Naive thymus-derived CD4-positive, alpha-beta T cell (primary cell): ENCODE data around the gene SPACA5. TPM values are rescaled to one million over a fixed set of nuclear protein-coding genes. Genes with fewer than 3 reads are reported as not detected.
A peak's percentile ranks its signal among the peaks of the same experiment; 100 is the strongest.
"Not testable (repeated sequence)": the region's sequence is repeated elsewhere in the genome, so short reads cannot be mapped to it uniquely, and the experiment has no call there.

Experiments
- ATAC-seq: fragments of 150-1000 bp; cut with Tn5 transposase; 2 replicates; pipeline ENCODE4 v1.10.0; 2021; ENCODE audit warnings: mild to moderate bottlenecking, moderate library complexity
- CTCF ChIA-PET: fragments of 350-600 bp; sonication (Branson Sonifier 250); formaldehyde crosslinking; loops from one replicate; lab custom pipeline; 2021; ENCODE audit warnings: antibody characterized with exemption; lab: Charles Lee
- POLR2A ChIA-PET: fragments of 350-600 bp; sonication (Branson Sonifier 250); formaldehyde crosslinking; loops from one replicate; lab custom pipeline; 2021; ENCODE audit warnings: antibody characterized with exemption, inconsistent platforms; lab: Charles Lee
- DNase-seq, 9 donors: peaks; one replicate each; pipeline versions ENCODE4 v3.0.0 to v3.0.0-alpha.2; 2020 to 2022; ENCODE audit warnings: mixed read lengths in 1 of 9
- H3K27ac ChIP-seq: one replicate; pipeline ENCODE4 v1.7.0; 2013; ENCODE audit warnings: mild to moderate bottlenecking, low read depth, low read length, moderate library complexity
- H3K27me3 ChIP-seq, 2 donors: one replicate each; pipeline ENCODE4 v1.7.0; 2013; ENCODE audit warnings: low read length in 2 of 2, mild to moderate bottlenecking in 2 of 2, moderate library complexity in 2 of 2; ENCODE audit not compliant: control insufficient read depth in 2 of 2, insufficient read depth in 2 of 2
- H3K36me3 ChIP-seq, 3 experiments: 1 replicate in 2 of 3; 2 replicates in 1 of 3; pipeline ENCODE4 v1.7.0; 2013; ENCODE audit warnings: low read length in 3 of 3, mild to moderate bottlenecking in 3 of 3, moderate library complexity in 1 of 3; ENCODE audit not compliant: insufficient read depth in 3 of 3, control insufficient read depth in 2 of 3
- H3K4me1 ChIP-seq, 2 donors: one replicate each; pipeline ENCODE4 v1.7.0; 2013; ENCODE audit warnings: low read length in 2 of 2, mild to moderate bottlenecking in 2 of 2, moderate library complexity in 1 of 2; ENCODE audit not compliant: control insufficient read depth in 2 of 2, insufficient read depth in 2 of 2
- H3K4me3 ChIP-seq: 2 replicates; pipeline ENCODE4 v1.7.0; 2013; ENCODE audit warnings: mild to moderate bottlenecking, low read length
- H3K9me3 ChIP-seq, 3 experiments: 1 replicate in 2 of 3; 2 replicates in 1 of 3; pipeline ENCODE4 v1.7.0; 2013; ENCODE audit warnings: low read length in 3 of 3; ENCODE audit not compliant: control insufficient read depth in 2 of 3
- H3K27ac Mint-ChIP-seq, 9 donors: one replicate each; pipeline ENCODE4 v1.8.0; 2020 to 2022; ENCODE audit warnings: mixed read lengths in 9 of 9, mild to moderate bottlenecking in 8 of 9, moderate library complexity in 5 of 9, inconsistent platforms in 2 of 9
- H3K27me3 Mint-ChIP-seq, 5 donors: one replicate each; pipeline ENCODE4 v1.8.0; 2021 to 2022; ENCODE audit warnings: mixed read lengths in 5 of 5, mild to moderate bottlenecking in 1 of 5
- H3K36me3 Mint-ChIP-seq, 5 donors: one replicate each; pipeline ENCODE4 v1.8.0; 2020 to 2022; ENCODE audit warnings: mixed read lengths in 5 of 5, mild to moderate bottlenecking in 3 of 5, inconsistent platforms in 1 of 5
- H3K4me1 Mint-ChIP-seq, 7 donors: one replicate each; pipeline ENCODE4 v1.8.0; 2020 to 2022; ENCODE audit warnings: mixed read lengths in 7 of 7, mild to moderate bottlenecking in 3 of 7, inconsistent platforms in 1 of 7
- H3K4me3 Mint-ChIP-seq, 10 donors: one replicate each; pipeline ENCODE4 v1.8.0; 2020 to 2022; ENCODE audit warnings: mild to moderate bottlenecking in 10 of 10, mixed read lengths in 10 of 10, moderate library complexity in 6 of 10, inconsistent platforms in 2 of 10
- H3K9me3 Mint-ChIP-seq, 11 donors: one replicate each; pipeline ENCODE4 v1.8.0; 2020 to 2022; ENCODE audit warnings: mixed read lengths in 11 of 11, mild to moderate bottlenecking in 4 of 11, inconsistent platforms in 1 of 11, moderate library complexity in 1 of 11
- intact Hi-C, 2 donors: fragments of 100-400 bp; cut with micrococcal nuclease; formaldehyde crosslinking; loops; one replicate each; pipeline ENCODE4 v1.15.1; 2023
- polyA plus RNA-seq, 2 donors: library from polyadenylated mRNA; unstranded; fragments of 300-500 nt; fragmentation: Illumina TruSeq; gene quantifications; one replicate each; pipeline ENCODE4 v1.2.3, GENCODE V29; 2021
- total RNA-seq, 6 experiments: library from RNA in 5 of 6; stranded (reverse) in 5 of 6; gene quantifications; 1 replicate in 5 of 6; 2 replicates in 1 of 6; pipeline ENCODE4 v1.2.3 and lab custom pipeline; 2021 to 2026

SPACA5 gene
- total and polyA plus RNA-seq, 7 experiments from 2014 or later: 0.59 to 0.60 TPM; not detected in 5

GRCh38 chrX:48019892-48020291 is 13.1 kb downstream of the SPACA5 start:
- H3K27me3 Mint-ChIP-seq, DNase-seq, H3K36me3 Mint-ChIP-seq, H3K36me3 ChIP-seq, H3K27ac ChIP-seq, H3K9me3 ChIP-seq, H3K9me3 Mint-ChIP-seq, H3K4me3 Mint-ChIP-seq, CTCF ChIA-PET, H3K4me3 ChIP-seq, H3K4me1 ChIP-seq, H3K27me3 ChIP-seq, POLR2A ChIA-PET: not testable (repeated sequence)
- H3K27ac Mint-ChIP-seq: peak overlapping the region in 1 of 9 donors; percentile 96
- ATAC-seq: peak; percentile 78
- peaks cover 0 to 22% (median 6%) of the 10 kb centered on the region in 7 donors for H3K4me1 Mint-ChIP-seq
- intact Hi-C loops: loop anchor here (2.0 to 10.0 kb wide), 5 partner anchors 369 to 878 kb away; partner anchors contain the start of genes NDUFB11 (in 2 of the 2), ARAF (in 1 of the 2), EBP (in 1 of the 2) and ELK1 (in 1 of the 2)

GRCh38 chrX:48020472-48020871 is 13.7 kb downstream of the SPACA5 start:
- peak overlapping the region; percentile 70 to 99 (median 97) for H3K27ac Mint-ChIP-seq
- not testable (repeated sequence) for H3K36me3 Mint-ChIP-seq, H3K9me3 Mint-ChIP-seq, H3K9me3 ChIP-seq, H3K27me3 ChIP-seq, H3K36me3 ChIP-seq, H3K4me3 ChIP-seq, H3K4me1 ChIP-seq, H3K27me3 Mint-ChIP-seq
- ATAC-seq: peak; percentile 8
- ChIA-PET CTCF (interaction anchor here (1.2 kb wide), 1 partner anchor 189 kb away, joined by 5 read pairs; no protein-coding TSS in a partner anchor), POLR2A (interaction anchor here (0.7 to 1.4 kb wide), 3 partner anchors 18 to 370 kb away, joined by 3 to 13 read pairs (median 7); partner anchors contain the start of genes ELK1 and ZNF81)
- intact Hi-C loops: loop anchor here (2.0 to 10.0 kb wide), 5 partner anchors 370 to 878 kb away; partner anchors contain the start of genes NDUFB11 (in 2 of the 2), ARAF (in 1 of the 2), EBP (in 1 of the 2) and ELK1 (in 1 of the 2)
- peak overlapping the region; percentile 77 to 97 (median 94) for H3K4me3 Mint-ChIP-seq
- peaks cover 2 to 24% (median 7%) of the 10 kb centered on the region in 7 donors for H3K4me1 Mint-ChIP-seq
- peak in 5 of 9 donors; percentile 16 to 61 (median 32) for DNase-seq
- H3K27ac ChIP-seq: peak overlapping the region; percentile 87

- peak; percentile 57 to 90 (median 87) for DNase-seq
- Mint-ChIP-seq H3K27ac (peak overlapping the region; percentile 93 to 99 (median 98)), H3K4me3 (peak overlapping the region; percentile 91 to 97 (median 94)), H3K9me3 (peaks cover 0 to 6% (median 0%) of the 10 kb centered on the region in 11 donors), H3K4me1 (peaks cover 6 to 29% (median 10%) of the 10 kb centered on the region in 7 donors), H3K36me3 (no peaks in the 10 kb centered on the region), H3K27me3 (peaks cover 0 to 6% (median 0%) of the 10 kb centered on the region in 5 donors)
- Histone ChIP-seq H3K27ac (peak overlapping the region; percentile 87), H3K4me1 (no peaks in the 10 kb centered on the region), H3K4me3 (peak overlapping the region; percentile 96), H3K27me3 (no peaks in the 10 kb centered on the region), H3K36me3 (no peaks in the 10 kb centered on the region), H3K9me3 (no peaks in the 10 kb centered on the region)
- POLR2A ChIA-PET: interaction anchor here (0.6 to 1.4 kb wide), 7 partner anchors 18 to 1035 kb away, joined by 3 to 13 read pairs (median 3); partner anchors contain the start of genes ELK1, NDUFB11, RBM10 and RBM3
- intact Hi-C loops: loop anchor here (2.0 to 10.0 kb wide), 5 partner anchors 370 to 879 kb away; partner anchors contain the start of genes NDUFB11 (in 2 of the 2), ARAF (in 1 of the 2), EBP (in 1 of the 2) and ELK1 (in 1 of the 2)
- peak; percentile 77 for ATAC-seq
- CTCF ChIA-PET: interaction anchor here (1.2 kb wide), 1 partner anchor 190 kb away, joined by 5 read pairs; no protein-coding TSS in a partner anchor
These were observed 14.5 kb downstream of the SPACA5 start for GRCh38 chrX:48021026-48021900.

- no peaks in the 10 kb centered on the region for H3K4me1 ChIP-seq
- Mint-ChIP-seq H3K4me3 (peak overlapping the region in 6 of 10 donors; percentile 56 to 97 (median 94)), H3K36me3 (no peaks in the 10 kb centered on the region), H3K4me1 (peaks cover 6 to 35% (median 12%) of the 10 kb centered on the region in 7 donors), H3K27me3 (peaks cover 0 to 6% (median 0%) of the 10 kb centered on the region in 5 donors), H3K9me3 (peaks cover 0 to 6% (median 0%) of the 10 kb centered on the region in 11 donors), H3K27ac (no peak overlapping the region)
- intact Hi-C loops: loop anchor here (5.0 to 10.0 kb wide), 2 partner anchors 877 to 880 kb away; partner anchors contain the start of genes NDUFB11 (in 2 of the 2) and RBM10 (in 1 of the 2)
- H3K27ac ChIP-seq: no peak overlapping the region
- H3K36me3 ChIP-seq: no peaks in the 10 kb centered on the region
- no peak overlapping the region for H3K4me3 ChIP-seq
- ATAC-seq (no peak), DNase-seq (no peak)
- no peaks in the 10 kb centered on the region for H3K27me3 ChIP-seq
- ChIA-PET CTCF (no interaction called here), POLR2A (no interaction called here)
- no peaks in the 10 kb centered on the region for H3K9me3 ChIP-seq
These were observed 15.3 kb downstream of the SPACA5 start for GRCh38 chrX:48022100-48022499.

GRCh38 chrX:48022738-48023137 is 15.9 kb downstream of the SPACA5 start:
- no peaks in the 10 kb centered on the region for H3K9me3 ChIP-seq
- Mint-ChIP-seq H3K27me3 (peaks cover 0 to 6% (median 0%) of the 10 kb centered on the region in 5 donors), H3K9me3 (peaks cover 0 to 6% (median 0%) of the 10 kb centered on the region in 11 donors), H3K36me3 (no peaks in the 10 kb centered on the region), H3K4me3 (peak overlapping the region in 6 of 10 donors; percentile 18 to 69 (median 51)), H3K27ac (peak overlapping the region in 2 of 9 donors; percentile 2 to 18), H3K4me1 (peaks cover 6 to 35% (median 12%) of the 10 kb centered on the region in 7 donors)
- no peak overlapping the region for H3K4me3 ChIP-seq
- DNase-seq (no peak), ATAC-seq (no peak)
- intact Hi-C loops: loop anchor here (5.0 to 10.0 kb wide), 2 partner anchors 878 to 880 kb away; partner anchors contain the start of genes NDUFB11 (in 2 of the 2) and RBM10 (in 1 of the 2)
- no peaks in the 10 kb centered on the region for H3K4me1 ChIP-seq
- no peak overlapping the region for H3K27ac ChIP-seq
- ChIA-PET POLR2A (no interaction called here), CTCF (no interaction called here)
- H3K36me3 ChIP-seq: no peaks in the 10 kb centered on the region
- H3K27me3 ChIP-seq: no peaks in the 10 kb centered on the region

GRCh38 chrX:48025561-48025960 is 18.8 kb downstream of the SPACA5 start:
- Mint-ChIP-seq H3K36me3 (no peaks in the 10 kb centered on the region), H3K4me3 (no peak overlapping the region), H3K4me1 (peaks cover 6 to 26% (median 11%) of the 10 kb centered on the region in 7 donors), H3K9me3 (peaks cover 0 to 6% (median 0%) of the 10 kb centered on the region in 11 donors), H3K27me3 (peaks cover 0 to 6% (median 0%) of the 10 kb centered on the region in 5 donors), H3K27ac (peak overlapping the region in 2 of 9 donors; percentile 23 to 63)
- Histone ChIP-seq H3K4me3 (no peak overlapping the region), H3K27ac (no peak overlapping the region), H3K36me3 (no peaks in the 10 kb centered on the region), H3K4me1 (no peaks in the 10 kb centered on the region), H3K9me3 (no peaks in the 10 kb centered on the region), H3K27me3 (no peaks in the 10 kb centered on the region)
- intact Hi-C loops: loop anchor here (2.0 to 10.0 kb wide), 4 partner anchors 35 to 881 kb away; partner anchors contain the start of genes ARAF (in 1 of the 2), NDUFB11 (in 1 of the 2), RBM10 (in 1 of the 2) and UBA1 (in 1 of the 2)
- POLR2A ChIA-PET: no interaction called here
- CTCF ChIA-PET: interaction anchor here (2.0 kb wide), 1 partner anchor 194 kb away, joined by 10 read pairs; no protein-coding TSS in a partner anchor
- ATAC-seq (peak; percentile 34), DNase-seq (peak in 8 of 9 donors; percentile 17 to 58 (median 41))
